Tibial nerve (tissue), 4 donors: ENCODE measurements around the gene ABI3BP. TPM values are rescaled to one million over a fixed set of nuclear protein-coding genes. Genes with fewer than 3 reads are reported as not detected.

Experiments
- DNase-seq, 2 donors: peaks; one replicate each; pipeline ENCODE4 v3.0.0-alpha.2; 2019; ENCODE audit warnings: low spot score in 2 of 2
- H3K27ac ChIP-seq, 4 donors: fragments of 200-600 bp; sonication (generic) in 3 of 4; one replicate each; pipeline ENCODE4 v1.5.1; 2017 to 2019; ENCODE audit warnings: mild to moderate bottlenecking in 1 of 4
- H3K27me3 ChIP-seq, 2 donors: fragments of 200-600 bp; sonication (generic) in 1 of 2; one replicate each; pipeline versions ENCODE4 v1.5.1 to v1.6.0; 2017 to 2019
- H3K36me3 ChIP-seq, 3 donors: fragments of 200-600 bp; sonication (generic); one replicate each; pipeline ENCODE4 v1.5.1; 2018 to 2019
- H3K4me1 ChIP-seq, 4 donors: fragments of 200-600 bp; sonication (generic) in 3 of 4; one replicate each; pipeline ENCODE4 v1.5.1; 2017 to 2019
- H3K4me3 ChIP-seq, 4 donors: fragments of 200-600 bp; sonication (generic) in 3 of 4; one replicate each; pipeline ENCODE4 v1.5.1; 2017 to 2019; ENCODE audit warnings: mild to moderate bottlenecking in 1 of 4, moderate library complexity in 1 of 4
- H3K9me3 ChIP-seq, 4 donors: fragments of 200-600 bp; sonication (generic) in 3 of 4; one replicate each; pipeline ENCODE4 v1.5.1; 2017 to 2019
- CTCF ChIP-seq, 5 experiments: fragments of 200-600 bp in 3 of 5; fragments of 450-650 bp in 2 of 5; sonication (generic) in 3 of 5; IDR thresholded peaks; one replicate each; pipeline ENCODE4 v1.5.1; 2016 to 2019; ENCODE audit warnings: antibody characterized with exemption in 5 of 5, mild to moderate bottlenecking in 3 of 5, moderate library complexity in 2 of 5
- EP300 ChIP-seq, 2 donors: sonication (generic); formaldehyde crosslinking; IDR thresholded peaks; one replicate each; pipeline ENCODE4 v1.6.1; 2017; ENCODE audit warnings: antibody characterized with exemption in 2 of 2, mild to moderate bottlenecking in 1 of 2
- POLR2A ChIP-seq, 2 donors: fragments of 450-650 bp; IDR thresholded peaks; one replicate each; pipeline ENCODE4 v1.6.1; 2017; ENCODE audit warnings: antibody characterized with exemption in 2 of 2, mild to moderate bottlenecking in 2 of 2, moderate library complexity in 2 of 2
- WGBS, 2 donors: methylation state at CpG; one replicate each; pipeline ENCODE4 v1.1.5; 2018; 5-methylcytosine and 5-hydroxymethylcytosine counted together
- total RNA-seq, 4 donors: library from RNA; depleted of rRNA; stranded (reverse); fragments of >200 nt; gene quantifications; one replicate each; pipeline ENCODE4 v1.1.0, GENCODE V29; 2016

ABI3BP gene
- total RNA-seq, 4 donors from 2014 or later = 39.6 to 189 (median 139) TPM

GRCh38 chr3:100865442-100865841 is 127.8 kb downstream of the ABI3BP start:
- TF ChIP-seq CTCF (IDR thresholded peaks at IDR 0.05) = no peak
- no peak for TF ChIP-seq EP300 (IDR thresholded peaks at IDR 0.05)
- TF ChIP-seq POLR2A (IDR thresholded peaks at IDR 0.05) = no peak
- no peaks in the 10 kb centered on the region for H3K27me3 ChIP-seq
- WGBS, 2 donors = 25 to 53% methylated on average over 1 of the region's 1 CpG
- H3K4me3 ChIP-seq = no peak overlapping the region
- no peaks in the 10 kb centered on the region for H3K9me3 ChIP-seq
- peak overlapping the region in 2 of 4 donors; percentile 38 to 60 for H3K27ac ChIP-seq
- H3K4me1 ChIP-seq = peaks cover 0 to 31% (median 0%) of the 10 kb centered on the region in 4 donors
- H3K36me3 ChIP-seq = no peaks in the 10 kb centered on the region
- no peak for DNase-seq

GRCh38 chr3:100864471-100865250 is 128.6 kb downstream of the ABI3BP start:
- Histone ChIP-seq H3K27ac (peak overlapping the region in 2 of 4 donors; percentile 38 to 60), H3K9me3 (no peaks in the 10 kb centered on the region), H3K4me3 (no peak overlapping the region), H3K27me3 (no peaks in the 10 kb centered on the region), H3K4me1 (peaks cover 0 to 23% (median 0%) of the 10 kb centered on the region in 4 donors), H3K36me3 (no peaks in the 10 kb centered on the region)
- no peak for DNase-seq
- TF ChIP-seq CTCF (IDR thresholded peaks at IDR 0.05) (no peak), EP300 (IDR thresholded peaks at IDR 0.05) (no peak), POLR2A (IDR thresholded peaks at IDR 0.05) (no peak)
- WGBS, 2 donors = 38 to 48% methylated on average over 2 of the region's 2 CpGs

- TF ChIP-seq POLR2A (IDR thresholded peaks at IDR 0.05) (no peak), CTCF (IDR thresholded peaks at IDR 0.05) (no peak), EP300 (IDR thresholded peaks at IDR 0.05) (no peak)
- Histone ChIP-seq H3K4me3 (no peak overlapping the region), H3K4me1 (no peaks in the 10 kb centered on the region), H3K9me3 (no peaks in the 10 kb centered on the region), H3K36me3 (no peaks in the 10 kb centered on the region), H3K27me3 (no peaks in the 10 kb centered on the region), H3K27ac (no peak overlapping the region)
- DNase-seq = no peak
- 94 to 97% methylated on average over 2 of the region's 2 CpGs for WGBS, 2 donors
Observed at GRCh38 chr3:100857863-100858262, 135.4 kb downstream of the ABI3BP start.

- Histone ChIP-seq H3K4me1 (no peaks in the 10 kb centered on the region), H3K4me3 (no peak overlapping the region), H3K36me3 (no peaks in the 10 kb centered on the region), H3K27ac (no peak overlapping the region), H3K27me3 (no peaks in the 10 kb centered on the region), H3K9me3 (no peaks in the 10 kb centered on the region)
- no peak for DNase-seq
- whole genome bisulfite sequencing, 2 donors = 91 to 92% methylated on average over 1 of the region's 1 CpG
- TF ChIP-seq POLR2A (IDR thresholded peaks at IDR 0.05) (no peak), EP300 (IDR thresholded peaks at IDR 0.05) (no peak), CTCF (IDR thresholded peaks at IDR 0.05) (no peak)
Observed at GRCh38 chr3:100856821-100857220, 136.4 kb downstream of the ABI3BP start.

- H3K4me3 ChIP-seq = no peak overlapping the region
- no peak for TF ChIP-seq CTCF (IDR thresholded peaks at IDR 0.05)
- 68 to 77% methylated on average over 3 of the region's 3 CpGs for WGBS, 2 donors
- no peak for DNase-seq
- H3K27me3 ChIP-seq = no peaks in the 10 kb centered on the region
- H3K9me3 ChIP-seq = no peaks in the 10 kb centered on the region
- H3K36me3 ChIP-seq = no peaks in the 10 kb centered on the region
- no peaks in the 10 kb centered on the region for H3K4me1 ChIP-seq
- H3K27ac ChIP-seq = no peak overlapping the region
Observed at GRCh38 chr3:100852840-100853239, 140.4 kb downstream of the ABI3BP start.
